IPS DF 19.7 (cell line): Measurements from ENCODE around the gene HAVCR2.

ENCODE experiments used
- DNase-seq: peaks from one replicate; pipeline ENCODE4 v3.0.0-alpha.2; 2013; ENCODE audit warnings: low read depth, low spot score

HAVCR2 gene

GRCh38 chr5:157046041-157046440, 62.8 kb downstream of the HAVCR2 start:
- DNase-seq, result no peak

- DNase-seq, result no peak
Observed at GRCh38 chr5:157045601-157046000, 63.2 kb downstream of the HAVCR2 start.

DNA sequence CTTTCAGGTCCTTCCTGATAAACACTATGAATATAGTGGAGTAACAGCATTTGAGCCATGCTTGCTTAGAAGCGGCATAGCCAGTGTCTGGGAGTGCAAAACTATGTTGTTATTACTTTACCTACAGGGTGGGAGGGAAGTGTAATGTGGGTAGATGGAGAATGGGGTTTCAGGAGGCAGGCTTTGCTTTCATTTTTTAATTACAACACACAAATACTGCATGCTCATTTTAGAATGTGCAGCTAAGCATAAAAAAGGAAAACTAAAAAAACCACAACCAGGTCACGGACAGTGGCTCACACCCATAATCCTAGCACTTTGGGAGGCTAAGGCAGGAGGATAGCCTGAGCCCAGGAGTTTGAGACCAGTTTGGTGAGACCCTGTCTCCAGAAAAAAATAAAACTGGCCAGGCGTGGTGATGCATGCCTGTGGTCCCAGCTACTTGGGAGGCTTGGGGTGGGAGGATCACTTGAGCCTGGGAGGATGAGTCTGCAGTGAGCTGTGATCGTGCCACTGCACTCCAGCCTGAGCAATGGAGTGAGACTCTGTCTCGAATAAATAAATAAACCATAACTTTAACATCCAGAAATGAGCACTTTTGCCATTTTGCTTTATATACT, 70.2 kb downstream of the HAVCR2 start:
- no peak for DNase-seq
